H1 (cell line): ENCODE data around the gene ANKS1A. TPM values are rescaled to one million over a fixed set of nuclear protein-coding genes. Genes with fewer than 3 reads are reported as not detected.
A peak's percentile ranks its signal among the peaks of the same experiment; 100 is the strongest.

Source experiments
- CTCF ChIA-PET: fragments of 300-600 bp; sonication (Branson Sonifier 250); formaldehyde crosslinking; loops from one replicate; lab custom pipeline; 2021; ENCODE audit not compliant: partially characterized antibody; lab: Charles Lee
- POLR2A ChIA-PET: fragments of 300-600 bp; sonication (Branson Sonifier 250); formaldehyde crosslinking; loops from one replicate; lab custom pipeline; 2021; ENCODE audit warnings: inconsistent platforms; ENCODE audit not compliant: partially characterized antibody; lab: Charles Lee
- DNase-seq, 2 experiments: peaks; one replicate each; pipeline versions ENCODE4 v3.0.0 to v3.0.0-alpha.2; 2010 to 2022; ENCODE audit warnings: low spot score in 2 of 2, low read depth in 1 of 2, mixed read lengths in 1 of 2
- FAIRE-seq: peaks from 2 replicates; lab custom pipeline; 2011; peaks lifted over from hg19 to GRCh38; lab: Jason Lieb, UNC
- H2AFZ ChIP-seq: 2 replicates; pipeline ENCODE4 v1.8.1; 2012; ENCODE audit warnings: low read length, inconsistent platforms
- H2AK5ac ChIP-seq: 2 replicates; pipeline ENCODE4 v1.6.1; 2013; ENCODE audit warnings: low read depth, low read length
- H2BK120ac ChIP-seq: replicated peaks from 2 replicates; pipeline ENCODE3; 2013; ENCODE audit warnings: low read depth, low read length, inconsistent platforms
- H2BK12ac ChIP-seq: 2 replicates; pipeline ENCODE4 v1.6.1; 2013; ENCODE audit warnings: low read depth, low read length
- H2BK15ac ChIP-seq: 2 replicates; pipeline ENCODE4 v1.6.1; 2013; ENCODE audit warnings: low read length
- H2BK20ac ChIP-seq: 2 replicates; pipeline ENCODE4 v1.6.1; 2013; ENCODE audit warnings: low read length
- H2BK5ac ChIP-seq: 2 replicates; pipeline ENCODE4 v1.6.1; 2013; ENCODE audit warnings: low read depth, low read length
- H3K14ac ChIP-seq: 2 replicates; pipeline ENCODE4 v1.6.1; 2013; ENCODE audit warnings: inconsistent platforms; ENCODE audit not compliant: insufficient read length
- H3K18ac ChIP-seq: 2 replicates; pipeline ENCODE4 v1.6.1; 2013; ENCODE audit warnings: low read length; ENCODE audit errors: extremely low read depth
- H3K23ac ChIP-seq: 2 replicates; pipeline ENCODE4 v1.6.1; 2013; ENCODE audit warnings: inconsistent platforms; ENCODE audit not compliant: insufficient read length
- H3K23me2 ChIP-seq: 2 replicates; pipeline ENCODE4 v1.6.1; 2013; ENCODE audit warnings: low read depth, low read length
- H3K27ac ChIP-seq: 2 replicates; pipeline ENCODE4 v1.6.1; 2011; ENCODE audit warnings: low read depth, low read length, inconsistent platforms
- H3K27me3 ChIP-seq, 4 experiments: replicated peaks in 1 of 4; 1 replicate in 1 of 4; 2 replicates in 3 of 4; pipeline versions ENCODE4 v1.6.1 to v1.8.1; 2011 to 2013; ENCODE audit warnings: low read length in 3 of 4, mild to moderate bottlenecking in 3 of 4, inconsistent platforms in 2 of 4, mixed read lengths in 2 of 4, moderate library complexity in 1 of 4; ENCODE audit not compliant: control insufficient read depth in 3 of 4, insufficient read depth in 3 of 4; ENCODE audit errors: extremely low read depth in 1 of 4
- H3K36me3 ChIP-seq, 4 experiments: 2 replicates each; pipeline versions ENCODE4 v1.6.1 to v1.8.1; 2011 to 2013; ENCODE audit warnings: mild to moderate bottlenecking in 4 of 4, low read length in 3 of 4, moderate library complexity in 2 of 4, control low read depth in 1 of 4, inconsistent platforms in 1 of 4; ENCODE audit not compliant: insufficient read depth in 4 of 4, control insufficient read depth in 2 of 4
- H3K4ac ChIP-seq: replicated peaks from 2 replicates; pipeline ENCODE3; 2013; ENCODE audit warnings: low read length, low read depth, mixed read lengths, inconsistent platforms; ENCODE audit not compliant: insufficient read length
- H3K4me1 ChIP-seq, 4 experiments: replicated peaks in 1 of 4; 1 replicate in 1 of 4; 2 replicates in 3 of 4; pipeline versions ENCODE4 v1.6.1 to v1.8.1; 2011 to 2013; ENCODE audit warnings: low read length in 3 of 4, inconsistent platforms in 2 of 4, mixed read lengths in 1 of 4; ENCODE audit not compliant: insufficient read depth in 4 of 4, control insufficient read depth in 3 of 4
- H3K4me2 ChIP-seq, 2 experiments: 2 replicates each; pipeline versions ENCODE4 v1.6.1 to v1.8.1; 2011 to 2013; ENCODE audit warnings: low read depth in 2 of 2, low read length in 2 of 2, control low read depth in 1 of 2, inconsistent platforms in 1 of 2, mild to moderate bottlenecking in 1 of 2; ENCODE audit not compliant: insufficient read depth in 1 of 2
- H3K4me3 ChIP-seq, 4 experiments: fragments of 200-600, 300-600 bp in 1 of 4; sonication (generic), shearing (Covaris generic), sonication (Bioruptor Twin) in 1 of 4; 2 replicates each; pipeline versions ENCODE4 v1.5.1 to v1.8.1; 2011 to 2016; ENCODE audit warnings: low read length in 4 of 4, low read depth in 3 of 4, control low read depth in 2 of 4, inconsistent platforms in 2 of 4, mild to moderate bottlenecking in 2 of 4, mixed read lengths in 1 of 4, moderate library complexity in 1 of 4; ENCODE audit not compliant: insufficient read depth in 2 of 4; ENCODE audit errors: extremely low read depth in 1 of 4
- H3K56ac ChIP-seq: replicated peaks from 2 replicates; pipeline ENCODE3; 2013; ENCODE audit warnings: low read depth, mild to moderate bottlenecking, mixed read lengths, low read length, inconsistent platforms; ENCODE audit not compliant: insufficient read length
- H3K79me1 ChIP-seq: 2 replicates; pipeline ENCODE4 v1.6.1; 2013; ENCODE audit warnings: low read depth, low read length, control low read depth
- H3K79me2 ChIP-seq, 2 experiments: 2 replicates each; pipeline versions ENCODE4 v1.6.1 to v1.8.1; 2012 to 2013; ENCODE audit warnings: low read length in 2 of 2, mild to moderate bottlenecking in 2 of 2, inconsistent platforms in 1 of 2; ENCODE audit not compliant: insufficient read depth in 2 of 2, control insufficient read depth in 1 of 2
- H3K9ac ChIP-seq, 4 experiments: replicated peaks in 1 of 4; 1 replicate in 1 of 4; 2 replicates in 3 of 4; pipeline versions ENCODE4 v1.6.1 to v1.8.1; 2011 to 2013; ENCODE audit warnings: low read depth in 3 of 4, low read length in 3 of 4, control low read depth in 2 of 4, mild to moderate bottlenecking in 2 of 4, moderate library complexity in 2 of 4, inconsistent platforms in 1 of 4; ENCODE audit errors: extremely low read depth in 1 of 4
- H3K9me3 ChIP-seq, 2 experiments: 2 replicates each; pipeline versions ENCODE4 v1.6.1 to v1.8.1; 2012 to 2013; ENCODE audit warnings: mild to moderate bottlenecking in 2 of 2, moderate library complexity in 2 of 2, control low read depth in 1 of 2, inconsistent platforms in 1 of 2, low read depth in 1 of 2, low read length in 1 of 2, mixed read lengths in 1 of 2; ENCODE audit not compliant: insufficient read depth in 2 of 2
- H4K20me1 ChIP-seq, 2 experiments: replicated peaks in 1 of 2; 2 replicates each; pipeline versions ENCODE3 to v1.8.1; 2011 to 2013; ENCODE audit warnings: inconsistent platforms in 2 of 2, low read length in 2 of 2, mild to moderate bottlenecking in 1 of 2; ENCODE audit not compliant: insufficient read depth in 2 of 2, control insufficient read depth in 1 of 2
- H4K5ac ChIP-seq: 2 replicates; pipeline ENCODE4 v1.6.1; 2013; ENCODE audit warnings: low read length, low read depth, mixed read lengths, inconsistent platforms; ENCODE audit not compliant: insufficient read length
- H4K8ac ChIP-seq: 2 replicates; pipeline ENCODE4 v1.8.0; 2013; ENCODE audit warnings: mild to moderate bottlenecking, moderate library complexity, low read length, inconsistent platforms; ENCODE audit not compliant: insufficient read depth; ENCODE audit errors: extremely low read depth
- H4K91ac ChIP-seq: replicated peaks from 2 replicates; pipeline ENCODE3; 2013; ENCODE audit warnings: low read length, mixed read lengths, inconsistent platforms; ENCODE audit not compliant: insufficient read length
- CBX8 ChIP-seq: fragments of 300-800, 300-1000 bp; sonication (generic); IDR thresholded peaks from 2 replicates; pipeline ENCODE4 v1.7.1; 2016; ENCODE audit warnings: low read depth, low read length, borderline replicate concordance
- CHD1 ChIP-seq: IDR thresholded peaks from 2 replicates; pipeline ENCODE4 v1.6.1; 2012; ENCODE audit warnings: low read depth, low read length, improper control_type of control experiment
- CHD2 ChIP-seq: IDR thresholded peaks from 2 replicates; pipeline ENCODE4 v1.6.1; 2012; ENCODE audit warnings: low read length, improper control_type of control experiment
- CREB1 ChIP-seq: IDR thresholded peaks from 2 replicates; pipeline ENCODE4 v1.6.1; 2012; ENCODE audit warnings: inconsistent platforms
- FOSL1 ChIP-seq: IDR thresholded peaks from 2 replicates; pipeline ENCODE4 v1.6.1; 2011; ENCODE audit warnings: mild to moderate bottlenecking, low read depth, low read length, moderate library complexity; ENCODE audit not compliant: insufficient read depth
- GABPA ChIP-seq: IDR thresholded peaks from 2 replicates; pipeline ENCODE4 v1.6.1; 2011; ENCODE audit warnings: mild to moderate bottlenecking, low read length, moderate library complexity, borderline replicate concordance; ENCODE audit not compliant: insufficient read depth
- JUND ChIP-seq: IDR thresholded peaks from 2 replicates; pipeline ENCODE4 v1.6.1; 2011; ENCODE audit warnings: mild to moderate bottlenecking, improper control_type of control experiment, low read length
- RAD21 ChIP-seq, 2 experiments: IDR thresholded peaks in 1 of 2; conservative IDR thresholded peaks in 1 of 2; 2 replicates each; pipeline ENCODE4 v1.6.1; 2011; ENCODE audit warnings: low read depth in 2 of 2, low read length in 2 of 2, improper control_type of control experiment in 1 of 2, inconsistent platforms in 1 of 2, mild to moderate bottlenecking in 1 of 2, moderate library complexity in 1 of 2
- SIX5 ChIP-seq: IDR thresholded peaks from 2 replicates; pipeline ENCODE4 v1.6.1; 2011; ENCODE audit warnings: mild to moderate bottlenecking, low read depth, low read length
- SP4 ChIP-seq: IDR thresholded peaks from 2 replicates; pipeline ENCODE4 v1.6.1; 2012; ENCODE audit warnings: low read length, inconsistent platforms
- SUZ12 ChIP-seq: fragments of 200-600 bp; sonication (generic); IDR thresholded peaks from 2 replicates; pipeline ENCODE4 v1.6.1; 2012; ENCODE audit warnings: mild to moderate bottlenecking, inconsistent platforms, low read length, moderate library complexity, mixed read lengths
- TBP ChIP-seq: IDR thresholded peaks from 2 replicates; pipeline ENCODE4 v1.6.1; 2011; ENCODE audit warnings: low read depth, low read length, improper control_type of control experiment
- WGBS, 2 experiments: shearing (Covaris generic) in 1 of 2; methylation state at CpG; one replicate each; pipeline versions ENCODE4 v1.1.6 to v1.1.7; 2013 to 2015; ENCODE audit warnings: low lambda C conversion rate in 2 of 2, mixed read lengths in 2 of 2, inconsistent platforms in 1 of 2, low coverage in 1 of 2, missing lambda C conversion rate in 1 of 2; ENCODE audit not compliant: insufficient replicate concordance in 2 of 2, insufficient coverage in 1 of 2, insufficient read length in 1 of 2; ENCODE audit errors: extremely low coverage in 1 of 2, missing lambda C conversion rate in 1 of 2; 5-methylcytosine and 5-hydroxymethylcytosine counted together
- polyA plus RNA-seq, 7 experiments: library from polyadenylated mRNA; depleted of rRNA in 3 of 7; stranded (reverse) in 5 of 7; unstranded in 2 of 7; fragments of >200 nt in 5 of 7; fragments of 200-250 nt in 2 of 7; gene quantifications; 1 replicate in 5 of 7; 2 replicates in 1 of 7; 4 replicates in 1 of 7; pipeline versions ENCODE4 v1.2.1 to v1.2.3, GENCODE V29; 2011 to 2013; ENCODE audit warnings: missing spikeins in 2 of 7, mixed read lengths in 2 of 7
- total RNA-seq: library from RNA; stranded (reverse); fragmentation: NEBNext Ultra II Directional; extraction: Animal tissue kit (Norgen Biotek cat#: 25700); gene quantifications from 2 replicates; pipeline ENCODE4 v1.2.1, GENCODE V29; 2021
- TF ChIP-seq, protein P1 (sequence below): IDR thresholded peaks from 2 replicates; pipeline ENCODE4 v1.6.1; 2011; ENCODE audit warnings: low read length, improper control_type of control experiment

Gene ANKS1A
- total and polyA plus RNA-seq, 2 of the 8 experiments (the other 6 are each of a cell fraction or from before 2014, with no cell fraction given) = 9.8 to 30.9 TPM

GRCh38 chr6:35037664-35038038 lies 148.6 kb downstream of the ANKS1A start:
- Histone ChIP-seq H3K23ac (no peak overlapping the region), H3K23me2 (no peaks in the 10 kb centered on the region), H3K9ac (no peak overlapping the region), H3K14ac (no peak overlapping the region), H3K79me2 (no peaks in the 10 kb centered on the region; a peak in 1 of 4 replicates), H3K4me2 (peak overlapping the region; percentile 34 to 60), H4K20me1 (no peaks in the 10 kb centered on the region), H3K27me3 (no peaks in the 10 kb centered on the region; a peak in 2 of 7 replicates), H3K4ac (peak overlapping the region; percentile 4), H4K8ac (no peak overlapping the region), H2AFZ (no peak overlapping the region), H2BK5ac (peak overlapping the region; percentile 95; the same call in 1 of the 2 replicates), H2BK20ac (peak overlapping the region; percentile 53; the same call in 1 of the 2 replicates), H2BK12ac (peak overlapping the region; percentile 88), H2BK15ac (0 out of 2 replicates have a peak overlapping the region, but pooled peaks have one; percentile 54), H3K18ac (peak overlapping the region; percentile 85), H3K56ac (peak overlapping the region; percentile 18), H3K36me3 (no peaks in the 10 kb centered on the region), H3K4me1 (peaks cover 21 to 38% (median 32%) of the 10 kb centered on the region in 4 experiments), H3K27ac (peak overlapping the region; percentile 34; the same call in 1 of the 2 replicates), H2AK5ac (peak overlapping the region; percentile 55; the same call in 1 of the 2 replicates), H2BK120ac (peak overlapping the region; percentile 77), H3K4me3 (0 out of 8 replicates have a peak overlapping the region, but pooled peaks of 1 of the 4 experiments have one; percentile 3), H4K5ac (peak overlapping the region; percentile 35), H4K91ac (peak overlapping the region; percentile 81), H3K79me1 (no peaks in the 10 kb centered on the region), H3K9me3 (no peaks in the 10 kb centered on the region)
- no peak for DNase-seq
- CTCF ChIA-PET = interaction anchor here (1.2 to 1.3 kb wide), 2 partner anchors 11 to 12 kb away, joined by 4 read pairs; no protein-coding TSS in a partner anchor
- 39% methylated on average over 2 of the region's 2 CpGs; no CpG with 5 or more reads in 1 of the 2 experiments for WGBS, 2 experiments
- no peak for FAIRE-seq
- POLR2A ChIA-PET = interaction anchor here (3.2 to 3.9 kb wide), 2 partner anchors 11 kb away, joined by 13 to 18 read pairs; no protein-coding TSS in a partner anchor
- TF ChIP-seq JUND = no peak
- TF ChIP-seq TBP = no peak
- TF ChIP-seq CHD2 = no peak
- TF ChIP-seq CBX8 = no peak
- TF ChIP-seq CREB1 = no peak
- TF ChIP-seq SIX5 = no peak
- TF ChIP-seq, protein P1, sequence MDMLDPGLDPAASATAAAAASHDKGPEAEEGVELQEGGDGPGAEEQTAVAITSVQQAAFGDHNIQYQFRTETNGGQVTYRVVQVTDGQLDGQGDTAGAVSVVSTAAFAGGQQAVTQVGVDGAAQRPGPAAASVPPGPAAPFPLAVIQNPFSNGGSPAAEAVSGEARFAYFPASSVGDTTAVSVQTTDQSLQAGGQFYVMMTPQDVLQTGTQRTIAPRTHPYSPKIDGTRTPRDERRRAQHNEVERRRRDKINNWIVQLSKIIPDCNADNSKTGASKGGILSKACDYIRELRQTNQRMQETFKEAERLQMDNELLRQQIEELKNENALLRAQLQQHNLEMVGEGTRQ = no peak
- no peak for TF ChIP-seq SP4
- TF ChIP-seq GABPA = no peak
- no peak for TF ChIP-seq FOSL1
- TF ChIP-seq RAD21 (IDR thresholded peaks at IDR 0.05 in 1 of 2, conservative IDR thresholded peaks at IDR 0.05 in 1 of 2; ENCODE audit: low read depth in 2 of 2, low read length in 2 of 2) = no peak
- TF ChIP-seq SUZ12 = no peak
- TF ChIP-seq CHD1 = no peak
